HG02973 (cell line): ENCODE data around the gene STXBP2.
"Not testable (repeated sequence)": the region's sequence is repeated elsewhere in the genome, so short reads cannot be mapped to it uniquely, and the experiment has no call there.

Experiments
- ATAC-seq: cut with Tn5 transposase; IDR thresholded peaks from one replicate; pipeline ENCODE4 v1.9.1; 2021; ENCODE audit warnings: moderate library complexity; ENCODE audit not compliant: unreplicated experiment

STXBP2 gene

DNA sequence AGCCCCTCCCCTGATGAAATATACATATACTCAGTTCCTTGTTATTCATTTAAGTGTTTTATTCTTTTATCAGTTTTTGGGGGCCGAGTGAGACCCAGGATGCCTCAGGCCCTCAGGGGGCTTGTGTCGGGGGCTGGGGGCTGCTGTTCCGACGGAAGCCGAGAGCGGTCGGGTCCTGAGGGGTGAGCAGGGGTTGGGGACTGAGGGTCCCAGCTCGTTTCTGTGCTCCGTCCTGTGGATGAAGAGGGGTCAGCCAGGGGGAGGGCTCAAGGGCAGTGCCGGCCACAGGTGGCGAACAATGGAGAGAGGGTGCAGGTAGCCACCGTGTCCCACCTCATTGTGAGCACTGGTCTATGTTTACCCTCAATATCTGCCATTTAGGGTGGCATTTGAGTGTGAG lies 5.3 kb upstream of the STXBP2 start:
- no peak for ATAC-seq

DNA sequence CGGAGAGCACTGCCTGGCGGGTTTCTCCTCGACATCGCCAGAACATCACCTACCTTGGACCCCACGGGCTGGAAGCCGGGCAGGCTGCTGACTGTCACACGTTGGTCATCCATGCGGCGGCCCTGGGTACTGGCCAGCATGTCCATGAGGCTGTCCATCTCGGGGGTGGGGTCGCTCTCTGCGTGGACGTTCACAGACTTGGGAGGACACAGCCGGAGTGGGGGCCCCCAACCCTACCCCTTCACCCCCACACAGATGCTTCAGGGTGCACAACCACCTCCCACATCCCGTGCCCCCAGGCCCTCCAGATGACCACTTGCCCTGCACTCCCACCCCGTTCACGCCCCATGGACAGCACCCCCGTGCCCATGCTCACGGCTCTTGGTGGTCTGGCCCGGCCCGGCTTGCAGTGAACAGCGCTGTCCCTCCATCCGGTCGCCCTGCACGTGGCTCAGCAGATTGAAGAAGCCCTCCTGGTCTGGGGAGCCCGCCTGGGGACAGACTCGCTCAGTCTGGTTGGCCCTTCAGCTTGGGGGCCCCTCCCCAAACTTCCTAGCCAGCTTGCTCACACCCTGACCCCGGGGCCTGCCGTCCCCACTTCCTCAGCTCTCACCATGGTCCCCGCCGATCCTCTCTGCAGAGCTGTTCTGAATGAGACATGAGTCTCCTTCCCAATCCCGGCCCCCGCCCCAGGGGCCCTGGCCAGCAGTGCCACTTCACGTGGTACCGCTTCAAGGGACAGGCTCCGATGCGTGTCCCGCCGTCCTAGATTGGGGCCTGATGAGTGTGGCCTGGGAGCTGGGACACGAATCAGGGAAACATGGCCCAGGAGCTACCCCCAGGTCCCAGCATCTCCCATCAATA lies 4.3 kb upstream of the STXBP2 start:
- no peak for ATAC-seq

DNA sequence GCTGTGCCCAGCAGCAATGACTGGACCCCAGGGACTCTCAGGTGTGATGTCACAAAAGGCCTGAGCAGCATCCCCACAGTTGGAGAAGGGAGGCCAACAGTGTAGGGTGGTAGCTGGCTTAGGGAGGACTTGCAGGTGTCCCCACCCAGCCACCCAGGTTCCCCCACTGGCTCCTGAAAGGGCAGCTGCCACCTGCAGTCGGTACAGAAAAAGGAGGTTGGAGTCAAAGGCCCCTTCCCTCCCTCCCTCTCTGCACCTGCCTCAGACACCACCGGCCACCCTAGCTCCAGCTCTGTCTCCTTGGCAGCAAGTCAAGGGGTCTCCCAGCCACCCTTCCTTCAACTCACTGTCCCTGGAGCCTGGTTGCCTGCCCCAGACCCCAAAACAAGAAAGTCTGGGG lies 3.2 kb upstream of the STXBP2 start, which contains the start of gene PCP2:
Gene PCP2 (minus strand): TSS at position 22 of the 400 bp plus-strand sequence. CDS start 262 bp downstream, outside the sequence.
- ATAC-seq = no peak

DNA sequence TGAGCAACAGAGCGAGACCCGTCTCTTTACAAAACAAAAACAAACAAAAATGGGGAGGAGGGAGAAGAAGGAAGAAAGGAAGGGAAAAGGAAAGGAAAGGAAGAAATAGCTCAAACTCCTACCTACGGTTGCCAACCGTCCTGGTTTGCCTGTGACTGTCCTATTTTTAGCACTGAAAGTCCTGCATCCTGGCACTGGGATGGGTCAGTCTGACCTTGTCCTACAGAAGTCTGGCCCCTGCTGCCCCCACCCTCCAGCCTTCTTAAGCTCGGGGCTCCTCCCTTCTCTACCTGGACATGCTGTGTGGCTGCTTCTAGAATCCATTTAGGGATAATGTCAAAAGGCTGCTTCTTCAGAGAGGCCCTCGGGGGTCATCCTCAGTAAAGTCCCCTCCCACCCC lies 1.2 kb upstream of the STXBP2 start:
- ATAC-seq = no peak

DNA sequence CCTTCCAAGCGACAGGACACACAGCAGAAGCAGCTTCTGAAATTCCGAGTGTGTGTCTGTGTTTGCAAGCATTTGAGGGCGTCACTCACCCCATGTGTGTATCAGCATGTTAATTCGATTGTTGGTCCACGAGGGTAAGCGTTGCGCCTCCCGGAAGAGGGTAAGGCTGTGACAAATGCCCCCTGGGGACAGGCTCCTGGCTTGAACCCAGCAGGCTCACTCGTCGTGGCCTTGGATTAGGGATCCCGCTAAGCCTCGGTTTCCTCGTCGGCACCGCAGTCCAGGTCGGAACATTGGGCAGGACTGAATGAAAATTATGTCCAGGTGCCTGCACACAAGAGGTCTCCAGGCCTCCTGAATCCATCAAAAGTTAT lies 606 bp upstream of the STXBP2 start:
- no peak for ATAC-seq

DNA sequence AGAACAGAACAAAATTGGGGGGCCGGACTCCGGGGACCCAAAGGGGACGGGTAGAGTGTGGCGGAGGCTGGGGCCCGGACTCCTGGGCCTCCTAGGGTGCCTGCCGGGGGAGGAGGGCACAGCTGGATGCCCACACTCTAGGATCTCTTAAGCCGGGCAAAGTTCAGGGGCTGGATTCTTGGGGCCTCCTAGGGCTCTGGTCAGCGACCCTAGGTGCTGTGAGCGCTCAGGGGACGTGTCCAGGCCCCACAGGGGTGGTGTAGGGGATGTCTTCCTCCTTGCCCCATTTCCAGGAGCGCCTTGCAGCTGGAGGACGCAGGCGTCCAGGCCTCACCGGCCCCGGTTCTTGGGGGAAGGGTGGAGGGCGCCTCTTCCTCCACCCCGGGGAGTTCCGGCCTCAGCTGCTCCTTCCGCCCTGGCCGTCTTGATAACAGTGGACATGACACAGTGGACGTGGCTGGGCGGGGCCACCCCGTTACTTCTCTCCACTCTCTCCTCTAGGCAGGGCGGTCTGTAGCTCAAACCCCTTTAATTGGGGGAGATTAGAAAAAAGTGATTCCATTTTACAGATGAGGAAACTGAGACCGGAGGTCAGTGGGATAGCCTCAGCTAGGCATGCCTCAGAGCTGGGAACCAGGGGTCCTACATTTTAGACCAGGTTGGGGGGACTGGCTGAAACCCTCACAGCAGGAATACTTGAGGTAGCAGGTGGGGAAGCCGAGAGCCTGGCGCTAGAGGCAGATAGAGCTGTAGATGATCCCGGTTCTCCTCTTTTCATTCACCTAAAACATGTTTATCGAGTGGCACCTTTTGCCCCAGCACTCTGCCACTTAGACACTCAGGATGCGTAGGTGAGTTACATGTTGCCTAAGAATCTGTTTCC lies 705 bp downstream of the STXBP2 start:
- ATAC-seq = no peak

DNA sequence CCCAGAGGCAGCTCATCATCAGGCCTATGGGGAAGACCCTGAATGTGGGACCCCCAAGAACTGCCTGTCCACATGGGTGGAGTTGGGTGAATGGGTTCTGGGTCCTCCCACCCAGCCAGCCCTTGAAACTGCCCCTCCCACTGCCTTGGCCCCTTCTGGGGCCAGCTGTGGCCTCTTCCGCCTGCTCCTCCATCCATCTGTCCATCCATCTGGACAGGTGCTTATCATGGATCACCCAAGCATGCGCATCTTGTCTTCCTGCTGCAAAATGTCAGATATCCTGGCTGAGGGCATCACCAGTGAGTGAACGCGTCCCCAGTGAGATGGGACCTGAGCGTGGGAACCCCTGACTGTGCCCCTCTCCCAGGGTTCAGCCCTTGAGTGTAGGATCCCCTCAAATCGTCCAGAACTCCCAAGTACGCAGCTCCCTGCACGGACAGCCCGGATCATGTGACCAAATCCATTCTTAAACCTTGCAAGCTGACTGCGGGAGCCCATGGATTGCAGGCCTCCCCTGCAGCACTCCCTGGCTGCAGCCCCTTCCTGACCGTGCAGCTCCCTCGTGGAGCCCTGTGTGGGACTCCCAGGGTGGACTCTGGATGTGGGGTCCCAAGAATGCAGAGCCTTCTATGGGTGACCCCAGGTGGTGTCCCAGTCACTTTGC lies 2.0 kb downstream of the STXBP2 start:
- no peak for ATAC-seq

DNA sequence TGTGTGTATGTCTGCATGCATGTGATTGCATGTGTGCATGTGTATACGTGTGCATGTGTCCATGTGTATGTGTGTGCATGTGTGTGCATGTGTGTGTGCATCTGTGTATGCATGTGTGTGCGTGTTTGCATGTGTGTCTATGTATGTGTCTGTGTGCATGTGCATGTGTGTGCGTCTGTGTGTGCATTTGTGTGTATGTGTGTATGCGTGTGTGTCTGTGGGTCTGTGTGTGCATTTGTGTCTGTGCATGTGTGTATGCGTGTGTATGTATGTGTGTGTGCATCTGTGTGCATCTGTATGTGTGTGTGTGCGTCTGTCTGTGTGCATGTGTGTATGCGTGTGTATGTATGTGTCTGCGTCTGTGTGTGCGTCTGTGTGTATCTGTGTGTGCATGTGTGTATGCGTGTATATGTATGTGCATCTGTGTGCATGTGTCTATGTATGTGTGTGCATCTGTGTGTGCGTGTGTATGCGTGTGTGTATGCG lies 3.0 kb downstream of the STXBP2 start:
- no peak for ATAC-seq

DNA sequence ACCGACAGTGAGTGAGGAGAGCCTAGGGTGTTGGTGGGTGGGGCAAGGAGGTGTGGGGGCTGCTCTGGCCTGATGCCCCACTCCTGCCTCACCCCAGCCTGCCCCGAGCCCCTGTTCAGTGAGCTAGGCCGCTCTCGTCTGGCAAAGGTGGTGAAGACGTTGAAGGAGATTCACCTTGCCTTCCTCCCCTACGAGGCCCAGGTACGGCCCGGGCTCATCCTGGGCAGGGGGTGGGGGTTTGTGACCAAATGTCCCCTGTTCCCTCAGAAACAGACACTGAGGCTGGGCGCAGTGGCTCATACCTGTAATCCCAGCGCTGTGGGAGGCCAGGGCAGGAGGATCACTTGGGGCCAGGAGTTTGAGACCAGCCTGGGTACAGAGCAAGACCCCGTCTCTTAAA lies 3.9 kb downstream of the STXBP2 start:
- no peak for ATAC-seq

DNA sequence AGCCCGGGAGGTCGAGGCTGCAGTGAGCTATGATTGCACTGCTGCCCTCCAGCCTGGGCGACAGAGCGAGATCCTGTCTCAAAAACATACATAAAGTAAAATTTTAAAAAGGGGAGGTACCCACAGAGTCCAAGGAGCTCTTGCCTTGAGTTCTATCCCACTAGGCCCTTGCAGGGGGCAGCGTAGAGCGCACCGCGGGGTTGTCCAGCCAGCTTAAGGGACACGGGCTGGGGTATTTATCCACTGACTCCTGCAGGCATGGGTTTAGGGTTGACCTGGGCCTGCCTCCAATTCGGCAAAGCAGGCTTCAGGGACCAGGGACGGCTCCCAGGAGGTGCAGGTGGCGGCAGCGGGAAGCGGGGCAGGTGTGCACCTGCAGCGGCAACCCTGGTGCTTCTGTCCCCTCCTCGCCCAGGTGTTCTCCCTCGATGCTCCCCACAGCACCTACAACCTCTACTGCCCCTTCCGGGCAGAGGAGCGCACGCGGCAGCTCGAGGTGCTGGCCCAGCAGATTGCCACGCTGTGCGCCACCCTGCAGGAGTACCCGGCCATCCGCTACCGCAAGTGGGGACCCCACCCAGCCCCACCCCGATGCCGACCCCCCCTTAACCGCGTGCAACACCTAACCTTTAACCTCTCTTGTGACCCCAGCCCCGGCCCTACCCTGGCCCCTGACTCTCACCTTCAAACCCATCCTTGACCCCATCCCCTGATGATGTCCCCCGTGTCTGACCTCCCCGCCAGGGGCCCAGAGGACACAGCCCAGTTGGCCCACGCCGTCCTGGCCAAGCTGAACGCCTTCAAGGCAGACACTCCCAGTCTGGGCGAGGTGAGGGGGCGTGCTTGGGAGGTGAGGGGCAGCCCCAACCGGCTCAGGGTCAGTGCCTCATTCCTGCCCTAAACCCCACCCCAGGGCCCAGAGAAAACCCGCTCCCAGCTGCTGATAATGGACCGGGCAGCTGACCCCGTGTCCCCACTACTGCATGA lies 4.7 kb downstream of the STXBP2 start:
- ATAC-seq = no peak

DNA sequence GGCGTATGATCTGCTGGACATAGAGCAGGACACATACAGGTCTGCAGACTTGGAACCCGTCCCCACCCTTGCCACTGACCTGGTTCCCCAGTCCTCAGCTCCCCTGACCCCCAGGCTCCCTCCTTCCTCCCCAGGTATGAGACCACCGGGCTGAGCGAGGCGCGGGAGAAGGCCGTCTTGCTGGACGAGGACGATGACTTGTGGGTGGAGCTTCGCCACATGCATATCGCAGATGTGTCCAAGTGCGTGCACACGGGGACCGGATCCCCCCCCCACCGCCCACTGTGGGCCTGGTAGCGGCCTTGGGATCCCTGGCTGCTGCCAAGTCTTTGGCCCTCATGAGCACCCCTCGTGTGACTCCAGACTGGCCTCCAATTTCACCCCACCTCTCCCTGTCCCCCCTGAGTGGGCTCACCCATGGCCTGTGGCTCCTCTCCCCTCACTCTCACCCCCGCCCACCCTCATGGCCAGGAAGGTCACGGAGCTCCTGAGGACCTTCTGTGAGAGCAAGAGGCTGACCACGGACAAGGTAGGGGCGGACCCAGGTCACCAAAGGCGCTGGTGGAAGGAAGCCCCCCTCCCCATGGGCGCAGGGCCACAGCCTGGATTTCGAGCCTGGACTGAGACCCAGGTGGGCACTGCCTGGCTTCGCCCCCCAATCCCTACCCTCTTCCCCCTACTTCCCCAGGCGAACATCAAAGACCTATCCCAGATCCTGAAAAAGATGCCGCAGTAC lies 5.6 kb downstream of the STXBP2 start:
- no peak for ATAC-seq

DNA sequence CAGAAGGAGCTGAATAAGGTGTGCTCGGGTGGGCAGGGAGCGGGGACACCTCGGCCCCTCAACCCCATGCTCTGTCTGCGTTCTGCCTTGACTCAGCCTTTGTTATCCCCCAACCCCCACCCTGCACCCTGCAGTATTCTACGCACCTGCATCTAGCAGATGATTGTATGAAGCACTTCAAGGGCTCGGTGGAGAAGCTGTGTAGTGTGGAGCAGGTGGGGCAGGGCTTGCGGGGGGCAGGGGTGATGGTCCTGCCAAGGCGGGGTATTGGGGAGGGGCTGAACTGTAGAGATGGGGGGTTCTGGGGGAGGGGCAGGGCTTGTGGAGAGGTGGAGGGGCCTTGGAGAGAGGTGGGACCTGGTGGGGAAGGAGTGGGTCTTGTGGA lies 6.1 kb downstream of the STXBP2 start:
- no peak for ATAC-seq

DNA sequence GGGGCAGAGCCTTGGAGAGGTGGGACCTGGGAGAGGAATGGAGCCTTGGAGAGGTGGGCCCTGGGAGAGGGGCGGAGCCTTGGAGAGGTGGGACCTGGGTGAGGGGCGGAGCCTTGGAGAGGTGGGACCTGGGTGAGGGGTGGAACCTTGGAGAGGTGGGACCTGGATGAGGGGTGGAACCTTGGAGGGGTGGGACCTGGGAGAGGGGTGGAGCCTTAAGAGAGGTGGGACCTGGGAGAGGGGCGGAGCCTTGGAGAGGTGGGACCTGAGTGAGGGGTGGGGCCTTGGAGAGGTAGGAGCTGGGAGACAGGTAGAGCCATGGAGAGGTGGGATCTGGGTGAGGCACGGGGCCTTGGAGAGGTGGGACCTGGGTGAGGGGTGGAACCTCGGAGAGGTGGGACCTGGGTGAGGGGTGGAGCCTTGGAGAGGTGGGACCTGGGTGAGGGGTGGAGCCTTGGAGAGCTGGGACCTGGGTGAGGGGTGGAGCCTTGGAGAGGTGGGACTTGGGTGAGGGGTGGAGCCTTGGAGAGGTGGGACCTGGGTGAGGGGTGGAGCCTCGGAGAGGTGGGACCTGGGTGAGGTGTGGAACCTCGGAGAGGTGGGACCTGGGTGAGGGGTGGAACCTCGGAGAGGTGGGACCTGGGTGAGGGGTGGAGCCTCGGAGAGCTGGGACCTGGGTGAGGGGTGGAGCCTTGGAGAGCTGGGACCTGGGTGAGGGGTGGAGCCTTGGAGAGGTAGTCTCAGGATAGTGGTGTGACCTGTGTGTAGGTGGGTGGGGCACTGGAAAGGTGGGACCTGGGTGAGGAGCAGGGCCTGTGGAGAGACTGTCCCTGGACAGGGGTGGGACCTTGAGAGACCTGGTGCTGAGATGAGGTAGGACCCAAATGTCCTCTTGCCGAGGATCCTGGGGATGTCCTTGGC lies 7.0 kb downstream of the STXBP2 start:
- not testable (repeated sequence) for ATAC-seq

DNA sequence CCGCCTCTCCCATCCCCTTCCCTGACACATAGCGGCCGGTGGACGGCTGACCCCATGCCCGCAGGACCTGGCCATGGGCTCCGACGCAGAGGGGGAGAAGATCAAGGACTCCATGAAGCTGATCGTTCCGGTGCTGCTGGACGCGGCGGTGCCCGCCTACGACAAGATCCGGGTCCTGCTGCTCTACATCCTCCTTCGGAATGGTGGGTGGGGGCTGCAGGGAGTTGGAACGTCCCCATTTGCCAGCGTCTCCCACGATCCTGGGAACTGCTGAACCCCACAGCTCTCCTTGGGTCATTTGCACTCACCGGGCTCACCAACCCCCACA lies 7.6 kb downstream of the STXBP2 start:
- no peak for ATAC-seq

DNA sequence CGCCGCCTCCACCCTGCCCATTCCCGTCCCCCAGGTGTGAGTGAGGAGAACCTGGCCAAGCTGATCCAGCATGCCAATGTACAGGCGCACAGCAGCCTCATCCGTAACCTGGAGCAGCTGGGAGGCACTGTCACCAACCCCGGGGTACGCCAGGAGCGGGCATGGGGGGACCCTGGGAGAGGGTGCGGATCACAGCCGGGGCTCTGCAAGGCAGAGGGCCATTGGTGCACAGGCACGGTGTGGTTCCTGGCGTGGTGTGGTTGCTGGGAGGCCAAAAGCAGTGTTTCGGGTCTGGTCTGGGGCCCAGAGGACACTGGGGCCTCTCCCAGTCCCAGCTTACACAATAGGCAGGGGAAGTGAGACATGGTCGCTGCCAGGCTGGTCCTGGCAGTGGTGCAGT lies 8.3 kb downstream of the STXBP2 start:
- ATAC-seq = no peak

DNA sequence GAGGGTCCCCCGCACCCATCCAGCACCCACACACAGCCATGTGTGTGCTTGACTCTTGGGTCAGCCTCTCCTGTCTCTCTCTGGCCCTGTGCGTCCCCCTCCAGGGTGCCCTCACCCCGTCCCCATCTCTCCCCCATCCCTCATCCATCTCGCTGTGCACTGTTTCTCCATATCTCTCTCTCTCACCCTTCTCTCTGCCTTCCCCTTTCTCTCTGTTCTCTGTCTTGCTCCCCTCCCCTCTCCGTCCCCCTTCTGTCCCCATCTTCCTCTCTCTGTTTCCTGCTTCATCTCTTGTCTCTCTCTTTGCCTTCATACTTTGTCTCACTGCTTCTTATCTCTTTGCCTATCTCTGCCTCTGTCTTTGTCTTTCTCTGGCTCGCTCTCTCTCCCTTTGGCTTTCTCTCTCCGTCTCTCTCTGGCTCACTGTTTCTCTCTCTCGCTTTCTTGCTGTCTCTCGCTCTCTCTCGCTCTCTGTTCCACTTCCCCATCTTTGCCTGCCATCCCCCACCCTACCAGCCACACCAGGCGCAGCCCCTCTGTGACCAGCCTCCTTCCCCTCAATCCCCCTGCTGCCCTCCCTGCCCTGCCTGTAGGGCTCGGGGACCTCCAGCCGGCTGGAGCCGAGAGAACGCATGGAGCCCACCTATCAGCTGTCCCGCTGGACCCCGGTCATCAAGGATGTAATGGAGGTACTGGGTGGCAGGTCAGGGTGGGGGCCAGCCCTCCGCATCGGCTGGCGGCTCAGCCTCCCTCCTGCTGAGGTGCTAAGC lies 8.9 kb downstream of the STXBP2 start:
- ATAC-seq = no peak

DNA sequence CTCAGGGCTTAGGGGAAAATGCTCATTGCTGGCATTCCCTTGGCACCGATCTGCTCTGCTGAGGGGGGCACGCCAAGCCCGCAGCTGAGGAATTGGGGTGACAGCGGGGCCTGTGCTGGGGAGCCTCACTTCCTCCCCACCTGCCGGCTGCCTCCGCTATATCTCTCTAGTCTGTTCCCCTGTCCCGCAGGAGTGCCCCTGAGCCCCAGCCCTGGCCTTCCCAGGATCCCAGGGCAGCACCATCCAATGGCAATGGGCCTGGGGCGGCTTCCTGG lies 9.5 kb downstream of the STXBP2 start:
- ATAC-seq = no peak

DNA sequence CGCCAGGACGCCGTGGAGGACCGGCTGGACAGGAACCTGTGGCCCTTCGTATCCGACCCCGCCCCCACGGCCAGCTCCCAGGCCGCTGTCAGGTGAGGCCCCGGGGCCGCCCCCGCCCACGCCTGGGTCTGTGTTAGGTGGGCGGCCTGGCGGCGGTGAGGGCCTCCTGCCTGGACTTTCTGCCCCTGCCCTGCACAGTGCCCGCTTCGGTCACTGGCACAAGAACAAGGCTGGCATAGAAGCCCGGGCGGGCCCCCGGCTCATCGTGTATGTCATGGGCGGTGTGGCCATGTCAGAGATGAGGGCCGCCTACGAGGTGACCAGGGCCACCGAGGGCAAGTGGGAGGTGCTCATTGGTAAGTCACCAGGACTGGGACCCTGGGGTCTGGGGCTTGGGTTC lies 10.2 kb downstream of the STXBP2 start:
- no peak for ATAC-seq
